KBM-7 (cell line): ENCODE measurements around the gene SV2C.
"Not testable (repeated sequence)": the region's sequence is repeated elsewhere in the genome, so short reads cannot be mapped to it uniquely, and the experiment has no call there.

Experiments
- DNase-seq: peaks from one replicate; pipeline ENCODE4 v3.0.0-alpha.2; 2015
- in situ Hi-C: fragments of 300-500 bp; cut with MboI; formaldehyde crosslinking; loops from 2 replicates; pipeline ENCODE4 v1.14.3; 2020; ENCODE audit warnings: low sequenced_read_pairs, low pct_unique_long_range_greater_than_20kb, mixed read lengths

The SV2C gene

GRCh38 chr5:76273206-76273885, 190.2 kb downstream of the SV2C start:
- in situ Hi-C loops = no loop called here

GRCh38 chr5:76274571-76274970, 191.4 kb downstream of the SV2C start:
- in situ Hi-C loops = no loop called here
- no peak for DNase-seq

More at GRCh38 chr5:76273206-76273885, 190.2 kb downstream of the SV2C start:
- DNase-seq = peak; percentile 38

- no peak for DNase-seq
Observed at GRCh38 chr5:76277736-76278135, 194.6 kb downstream of the SV2C start.

GRCh38 chr5:76278261-76278789, 195.1 kb downstream of the SV2C start:
- in situ Hi-C loops = no loop called here

More at GRCh38 chr5:76277736-76278135, 194.6 kb downstream of the SV2C start:
- in situ Hi-C loops = no loop called here

GRCh38 chr5:76280494-76280893, 197.3 kb downstream of the SV2C start:
- in situ Hi-C loops = no loop called here
- DNase-seq = no peak

More at GRCh38 chr5:76278261-76278789, 195.1 kb downstream of the SV2C start:
- no peak for DNase-seq

- in situ Hi-C loops = no loop called here
- DNase-seq = no peak
Observed at GRCh38 chr5:76283670-76284069, 200.5 kb downstream of the SV2C start.

- in situ Hi-C loops = no loop called here
- DNase-seq = no peak
Observed at GRCh38 chr5:76289692-76290091, 206.5 kb downstream of the SV2C start.

- in situ Hi-C loops = no loop called here
Observed at GRCh38 chr5:76290321-76290757, 207.2 kb downstream of the SV2C start.

GRCh38 chr5:76291305-76292077, 208.3 kb downstream of the SV2C start:
- in situ Hi-C loops = no loop called here
- no peak for DNase-seq

More at GRCh38 chr5:76290321-76290757, 207.2 kb downstream of the SV2C start:
- no peak for DNase-seq

GRCh38 chr5:76292620-76293322, 209.6 kb downstream of the SV2C start:
- in situ Hi-C loops = no loop called here
- peak; percentile 67 for DNase-seq

- DNase-seq = peak; percentile 57
- in situ Hi-C loops = no loop called here
Observed at GRCh38 chr5:76294573-76294972, 211.4 kb downstream of the SV2C start.

- in situ Hi-C loops = no loop called here
Observed at GRCh38 chr5:76298852-76299251, 215.7 kb downstream of the SV2C start.

GRCh38 chr5:76299592-76299991, 216.4 kb downstream of the SV2C start:
- in situ Hi-C loops = no loop called here
- no peak for DNase-seq

More at GRCh38 chr5:76298852-76299251, 215.7 kb downstream of the SV2C start:
- no peak for DNase-seq

- DNase-seq = peak; percentile 76
- in situ Hi-C loops = not testable (repeated sequence)
Observed at GRCh38 chr5:76301932-76302331, 218.7 kb downstream of the SV2C start.

GRCh38 chr5:76302661-76303060, 219.5 kb downstream of the SV2C start:
- in situ Hi-C loops, DNase-seq: not testable (repeated sequence)

- in situ Hi-C loops = no loop called here
- DNase-seq = no peak
Observed at GRCh38 chr5:76303921-76304320, 220.7 kb downstream of the SV2C start.

GRCh38 chr5:76305269-76305668, 222.1 kb downstream of the SV2C start:
- in situ Hi-C loops = no loop called here
- DNase-seq = peak; percentile 37

GRCh38 chr5:76305775-76306174, 222.6 kb downstream of the SV2C start:
- DNase-seq = no peak
- in situ Hi-C loops = no loop called here

- no peak for DNase-seq
- in situ Hi-C loops = no loop called here
Observed at GRCh38 chr5:76310208-76310607, 227.0 kb downstream of the SV2C start.
